RPMI7951 (cell line): ENCODE results near the gene TESMIN. TPM values are rescaled to one million over a fixed set of nuclear protein-coding genes. Genes with fewer than 3 reads are reported as not detected.

Source experiments
- DNase-seq: peaks from one replicate; pipeline ENCODE4 v3.0.0-alpha.2; 2012; ENCODE audit warnings: low read depth
- total RNA-seq: library from RNA; depleted of rRNA; stranded (reverse); fragments of >200 nt; shearing (Covaris generic); gene quantifications from 2 replicates; pipeline ENCODE4 v1.2.3, GENCODE V29; 2014

Gene TESMIN
- total RNA-seq, 1 experiment from 2014 or later, result 0.96 TPM

GRCh38 chr11:68709062-68709461 lies 42.3 kb downstream of the TESMIN start:
- no peak for DNase-seq

DNA sequence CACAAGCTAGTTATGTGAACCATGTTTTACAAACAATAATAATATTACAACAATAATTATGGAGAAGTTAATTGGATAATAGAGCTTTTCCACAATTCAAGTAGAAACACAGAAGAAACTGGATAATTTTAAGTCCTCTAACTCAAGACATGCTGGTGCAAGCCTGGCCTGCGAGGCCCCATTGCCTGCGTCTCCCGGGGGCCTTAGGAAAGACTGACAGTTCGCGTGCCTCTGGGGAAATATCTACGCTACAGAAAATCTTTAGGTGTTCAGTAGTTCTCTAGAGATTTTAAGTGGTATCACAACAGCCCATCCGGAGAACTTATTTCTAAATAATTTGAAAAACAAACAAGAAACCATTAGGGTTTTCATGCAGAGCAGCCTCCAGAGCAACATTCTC lies 43.8 kb downstream of the TESMIN start:
- no peak for DNase-seq

- no peak for DNase-seq
Observed at GRCh38 chr11:68704887-68705286, 46.4 kb downstream of the TESMIN start.

- no peak for DNase-seq
Observed at GRCh38 chr11:68698993-68699392, 52.3 kb downstream of the TESMIN start.

DNA sequence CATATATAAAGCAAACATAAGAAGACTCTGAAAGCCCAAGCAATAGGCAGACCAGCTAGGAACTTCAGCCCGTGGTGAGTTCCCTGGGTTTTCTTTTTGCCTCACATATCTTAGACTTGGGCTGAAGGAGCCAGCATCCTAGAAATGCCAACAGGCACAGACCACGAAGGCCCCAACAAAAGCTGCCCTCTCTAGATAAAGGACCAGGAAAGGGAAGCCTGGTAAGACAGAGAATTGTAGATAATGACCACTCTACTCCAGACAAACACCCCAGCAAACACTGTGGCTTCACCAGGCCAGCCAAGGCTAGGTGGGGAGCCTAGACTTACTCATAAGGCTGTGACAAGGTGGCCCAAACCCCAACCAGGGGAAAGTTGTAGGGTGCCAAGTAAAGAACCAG lies 55.8 kb downstream of the TESMIN start:
- DNase-seq, result no peak

GRCh38 chr11:68694431-68695297 lies 56.7 kb downstream of the TESMIN start:
- no peak for DNase-seq

- no peak for DNase-seq
Observed at GRCh38 chr11:68693484-68693882, 57.8 kb downstream of the TESMIN start.

DNA sequence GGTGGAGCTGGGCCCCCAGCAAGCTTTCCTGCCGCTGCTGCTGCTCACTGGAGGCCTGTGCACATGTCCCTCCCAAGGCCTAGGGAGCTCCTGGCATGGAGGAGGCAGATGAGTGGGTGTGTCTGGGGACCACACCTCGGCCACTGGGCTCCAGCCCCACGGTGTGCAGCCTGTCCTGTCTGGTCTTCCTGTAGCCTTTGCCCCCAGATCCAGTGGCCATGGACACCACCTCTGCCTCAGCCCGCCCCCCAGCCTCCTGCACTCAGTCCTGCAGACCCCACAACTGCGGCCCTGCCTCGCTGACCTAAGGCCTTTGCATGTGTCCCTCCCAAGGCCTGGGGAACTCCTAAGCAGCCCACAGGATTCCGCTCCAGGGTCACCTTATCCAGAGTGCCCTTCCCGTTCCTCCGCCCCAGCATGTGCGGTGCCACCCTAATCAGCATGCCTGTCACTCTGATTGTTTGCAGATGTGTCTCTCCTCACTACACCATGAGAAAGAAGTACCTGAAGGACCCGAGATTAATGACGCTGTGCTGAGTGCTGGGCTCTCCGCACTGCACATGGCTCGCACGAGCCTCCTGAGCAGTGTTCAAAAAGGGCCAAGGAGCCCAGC lies 58.3 kb downstream of the TESMIN start:
- DNase-seq, result no peak

DNA sequence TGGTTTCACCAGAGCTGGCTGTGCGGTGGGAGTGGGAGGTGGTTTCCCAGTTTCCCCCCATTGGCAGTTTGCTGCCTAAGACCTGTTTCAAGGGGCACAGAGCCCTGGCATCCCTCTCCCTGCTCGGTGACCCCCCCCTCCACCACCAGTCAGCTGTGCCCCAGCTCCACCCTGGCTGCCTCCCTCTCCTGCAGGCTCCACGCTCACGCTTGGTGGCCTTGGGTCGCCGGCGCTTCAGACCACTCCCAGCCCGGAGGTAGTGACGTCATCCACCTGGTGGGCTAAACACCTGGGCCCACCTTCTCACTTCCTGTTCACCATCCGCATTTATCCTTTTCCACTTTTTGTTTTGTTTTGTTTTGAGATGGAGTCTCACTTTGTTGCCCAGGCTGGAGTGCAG lies 59.2 kb downstream of the TESMIN start:
- DNase-seq, result no peak

DNA sequence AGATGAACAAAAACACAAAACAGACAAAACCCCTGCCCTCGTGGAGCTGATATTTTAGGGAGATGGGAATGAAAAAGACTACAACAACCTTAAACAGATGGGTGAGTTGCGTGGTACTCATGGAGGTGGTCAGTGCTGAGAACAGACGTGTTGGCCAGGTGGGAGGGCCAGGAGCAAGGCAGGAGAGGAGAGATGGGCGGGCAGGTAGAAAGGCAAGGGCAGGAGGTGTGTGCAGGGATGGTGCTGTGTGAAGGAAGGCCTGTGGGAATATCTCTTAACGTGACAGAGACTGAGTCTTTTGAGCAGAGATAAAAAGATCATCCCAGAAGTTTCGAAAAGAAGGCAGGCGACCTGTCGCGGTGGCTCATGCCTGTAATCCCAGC lies 59.9 kb downstream of the TESMIN start:
- no peak for DNase-seq

- DNase-seq, result no peak
Observed at GRCh38 chr11:68690671-68691401, 60.5 kb downstream of the TESMIN start.

- no peak for DNase-seq
Observed at GRCh38 chr11:68689737-68690625, 61.3 kb downstream of the TESMIN start.

- no peak for DNase-seq
Observed at GRCh38 chr11:68688881-68689280, 62.4 kb downstream of the TESMIN start.

GRCh38 chr11:68687986-68688385 lies 63.3 kb downstream of the TESMIN start:
- no peak for DNase-seq

DNA sequence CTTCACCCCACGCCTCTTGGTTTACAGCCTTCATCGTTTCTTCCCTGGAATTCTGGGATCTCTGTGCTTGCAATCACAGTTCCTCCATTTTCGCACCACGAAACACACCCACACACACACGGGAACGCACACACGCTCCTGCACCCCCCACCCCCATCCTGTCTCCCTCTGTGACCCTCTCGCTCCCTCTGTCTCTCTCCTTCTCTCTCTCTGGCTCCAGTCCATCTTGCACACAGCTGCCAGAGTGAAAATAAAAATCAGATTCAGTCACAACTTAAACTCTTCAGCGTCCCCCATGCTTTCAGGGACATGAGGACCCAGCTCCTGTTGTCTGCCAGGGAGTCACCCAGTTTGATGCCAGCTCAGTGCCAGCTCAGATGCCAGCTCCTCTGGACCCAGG lies 64.0 kb downstream of the TESMIN start:
- no peak for DNase-seq

DNA sequence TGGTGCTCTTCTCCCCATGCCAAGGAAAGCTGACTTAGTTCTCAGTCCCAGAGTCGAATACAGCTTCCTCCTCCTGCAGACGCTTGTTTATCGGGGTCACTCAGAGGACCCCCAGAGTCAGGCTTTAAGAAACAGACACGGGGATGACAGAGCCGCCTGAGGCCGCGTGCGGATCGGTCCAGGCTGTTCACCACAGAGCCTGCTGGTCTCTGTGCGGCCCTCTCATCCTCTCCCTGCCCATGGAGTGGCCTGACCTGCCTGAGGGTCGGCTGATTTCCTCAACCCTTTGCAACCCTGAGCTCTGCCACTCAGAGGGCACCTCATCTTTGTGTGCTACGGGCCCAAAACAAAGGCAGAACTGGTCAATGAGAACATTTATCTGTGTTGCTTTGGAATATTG lies 64.8 kb downstream of the TESMIN start:
- no peak for DNase-seq

DNA sequence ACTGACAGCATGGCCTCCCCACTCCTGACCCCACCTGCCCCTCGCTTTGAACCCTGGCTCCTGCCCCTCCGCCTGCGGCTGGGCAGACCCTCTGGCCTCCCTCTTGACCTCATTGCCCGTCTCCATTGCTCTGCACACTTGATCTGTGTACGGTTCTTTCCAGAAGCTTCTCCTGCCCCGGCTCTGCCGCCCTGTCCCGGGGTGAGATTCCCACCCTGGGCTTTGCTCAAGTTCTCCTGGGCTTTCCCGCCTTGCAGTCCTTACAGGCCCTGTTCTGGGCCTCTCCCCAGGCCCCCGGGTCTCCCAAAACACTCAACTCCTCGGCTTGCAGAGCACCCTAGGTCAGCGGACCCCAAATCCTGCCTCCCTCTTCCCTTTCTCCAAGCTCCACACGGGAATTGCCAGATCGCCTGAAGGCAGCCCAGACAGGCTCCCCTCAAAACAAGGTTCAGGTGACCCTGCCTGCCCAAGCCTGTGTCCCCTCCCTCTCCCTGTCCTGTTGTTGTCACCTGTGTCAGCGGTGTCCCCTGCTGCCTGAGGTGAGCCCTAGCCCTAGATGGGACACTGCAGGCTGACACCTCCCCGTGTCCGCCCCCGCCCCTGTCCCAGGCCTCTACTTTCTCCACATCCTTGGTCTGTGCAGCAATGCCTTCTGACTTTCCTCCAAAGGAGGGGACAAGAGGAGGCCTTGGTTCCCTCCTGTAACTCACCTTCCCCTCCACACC lies 65.5 kb downstream of the TESMIN start:
- no peak for DNase-seq

GRCh38 chr11:68684385-68685356 lies 66.6 kb downstream of the TESMIN start, which contains the start of gene GAL:
TSS of gene GAL (plus strand) at chr11:68684544. CDS start at chr11:68684924, 380 bp downstream.
- no peak for DNase-seq

DNA sequence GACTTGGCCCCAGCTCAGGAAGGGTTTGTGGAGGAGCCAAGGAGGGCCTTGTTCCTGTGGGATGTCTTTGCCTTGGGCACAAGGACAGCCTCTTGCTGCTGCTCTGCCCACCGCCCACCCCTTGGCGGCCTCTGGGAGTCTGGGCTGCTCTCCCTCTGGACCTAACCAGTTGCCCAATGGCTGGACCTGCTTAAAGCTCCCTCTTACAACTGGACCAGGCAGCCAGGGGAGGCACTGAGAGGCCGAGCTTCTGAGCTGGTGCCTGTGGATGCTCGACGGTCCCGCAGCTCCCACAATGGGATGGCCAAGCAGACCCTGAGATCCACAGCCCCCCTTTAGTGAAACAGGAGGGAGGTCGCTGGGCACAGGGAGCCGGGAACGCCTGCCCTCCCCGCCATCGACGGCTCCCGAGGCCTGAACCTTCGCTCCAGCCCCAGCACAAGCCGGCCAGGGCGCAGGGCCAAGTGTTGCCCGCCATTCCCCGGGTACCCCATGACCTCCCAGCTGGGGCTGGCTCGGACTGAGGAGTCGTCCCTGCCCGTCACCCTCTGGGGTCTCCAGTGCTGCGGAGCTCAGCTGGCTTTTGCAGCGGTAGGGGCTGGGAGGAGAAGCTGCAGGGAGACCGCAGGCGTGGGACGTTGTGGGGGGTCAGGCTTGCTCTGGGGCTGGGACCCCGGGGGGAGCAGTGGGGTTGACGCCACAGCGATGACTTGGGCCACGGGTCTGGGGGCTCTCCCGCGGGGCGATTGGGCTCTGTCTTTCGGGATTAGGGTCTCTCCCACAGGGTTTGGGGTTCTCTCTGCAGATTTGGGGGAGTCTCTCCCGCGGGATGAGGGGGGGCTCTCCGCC lies 67.6 kb downstream of the TESMIN start:
- DNase-seq, result no peak
